OCI-LY7 (cell line): ENCODE measurements around the gene ANO4. TPM values are rescaled to one million over a fixed set of nuclear protein-coding genes. Genes with fewer than 3 reads are reported as not detected.

Experiments
- BruUV-seq: library from RNA; stranded (reverse); fragments of 400-500 nt; replicated peaks from 2 replicates; lab custom pipeline; 2021; lab: Mats Ljungman, UMichigan
- CTCF ChIA-PET: fragments of 300-600 bp; sonication (Branson Sonifier 250); formaldehyde crosslinking; loops from one replicate; lab custom pipeline; 2022; ENCODE audit warnings: antibody characterized with exemption; ENCODE audit not compliant: unreplicated experiment; lab: Charles Lee
- POLR2A ChIA-PET: fragments of 300-600 bp; sonication (Branson Sonifier 250); formaldehyde crosslinking; loops from one replicate; lab custom pipeline; 2022; ENCODE audit warnings: antibody characterized with exemption; lab: Charles Lee
- DNase-seq: peaks from one replicate; pipeline ENCODE4 v3.0.0-alpha.2; 2015; ENCODE audit warnings: low spot score
- H2AFZ ChIP-seq: fragments of 200-600 bp; sonication (generic), shearing (Covaris generic); 2 replicates; pipeline ENCODE4 v1.6.1; 2014; ENCODE audit warnings: mild to moderate bottlenecking, antibody characterized with exemption, low read length, moderate library complexity
- H3K27ac ChIP-seq: fragments of 200-600 bp; sonication (generic); 2 replicates; pipeline ENCODE4 v1.5.1; 2014; ENCODE audit warnings: mixed run types, low read depth, mild to moderate bottlenecking, moderate library complexity, low read length, inconsistent platforms; ENCODE audit not compliant: poor library complexity, severe bottlenecking
- H3K36me3 ChIP-seq: fragments of 200-600 bp; sonication (generic); 2 replicates; pipeline ENCODE4 v1.6.1; 2014; ENCODE audit warnings: mild to moderate bottlenecking, antibody characterized with exemption, low read length, moderate library complexity, mixed read lengths; ENCODE audit not compliant: insufficient read depth
- H3K4me1 ChIP-seq: fragments of 200-600 bp; sonication (generic); 2 replicates; pipeline ENCODE4 v1.5.1; 2014; ENCODE audit warnings: mild to moderate bottlenecking, low read length; ENCODE audit not compliant: insufficient read depth, poor library complexity, severe bottlenecking
- H3K4me2 ChIP-seq: fragments of 200-600 bp; sonication (generic); 2 replicates; pipeline ENCODE4 v1.6.1; 2014; ENCODE audit warnings: mild to moderate bottlenecking, low read length
- H3K4me3 ChIP-seq: fragments of 200-600 bp; sonication (generic); 2 replicates; pipeline ENCODE4 v1.5.1; 2014; ENCODE audit warnings: mild to moderate bottlenecking, low read depth, low read length; ENCODE audit not compliant: poor library complexity, severe bottlenecking
- H3K79me2 ChIP-seq: fragments of 200-600 bp; sonication (generic); 2 replicates; pipeline ENCODE4 v1.6.1; 2016; ENCODE audit warnings: low read depth, mild to moderate bottlenecking, low read length, moderate library complexity, mixed read lengths; ENCODE audit not compliant: insufficient read depth
- H3K9me2 ChIP-seq: fragments of 200-600 bp; sonication (generic); 2 replicates; pipeline ENCODE4 v1.6.1; 2016; ENCODE audit warnings: mild to moderate bottlenecking, low read length, mixed read lengths; ENCODE audit not compliant: insufficient read depth
- H3K9me3 ChIP-seq: fragments of 200-600 bp; sonication (generic); 2 replicates; pipeline ENCODE4 v1.6.1; 2014; ENCODE audit warnings: mild to moderate bottlenecking, mixed run types, low read length, mixed read lengths
- H4K20me1 ChIP-seq: fragments of 200-600 bp; sonication (generic); 2 replicates; pipeline ENCODE4 v1.6.1; 2014; ENCODE audit warnings: mild to moderate bottlenecking, antibody characterized with exemption, low read length, moderate library complexity, mixed read lengths; ENCODE audit not compliant: insufficient read depth
- EZH2phosphoT487 ChIP-seq: fragments of 200-600 bp; sonication (generic); IDR thresholded peaks from 2 replicates; pipeline ENCODE4 v1.6.1; 2018; ENCODE audit warnings: low read depth, borderline replicate concordance, mild to moderate bottlenecking, mixed run types, antibody characterized with exemption, low read length, moderate library complexity, mixed read lengths
- intact Hi-C: fragments of 100-400 bp; cut with micrococcal nuclease; formaldehyde crosslinking; loops from one replicate; pipeline ENCODE4 v1.10.0; 2022; ENCODE audit not compliant: unreplicated experiment
- total RNA-seq, 2 experiments: library from RNA; depleted of rRNA in 1 of 2; stranded (reverse); fragments of >200 nt in 1 of 2; shearing (Covaris generic) in 1 of 2; gene quantifications; 2 replicates each; pipeline ENCODE4 v1.2.3, GENCODE V29; 2014 to 2022
- TF ChIP-seq, protein P1 (sequence below): fragments of 200-600 bp; sonication (generic); conservative IDR thresholded peaks from 2 replicates; pipeline ENCODE4 v1.5.1; 2014; ENCODE audit warnings: mild to moderate bottlenecking, antibody characterized with exemption, low read length, moderate library complexity, mixed read lengths

ANO4 gene
- total RNA-seq, 2 experiments from 2014 or later = not detected

GRCh38 chr12:101077791-101078528 lies 283.4 kb downstream of the ANO4 start:
- intact Hi-C loops = no loop called here
- Histone ChIP-seq H3K4me1 (no peaks in the 10 kb centered on the region), H3K9me2 (no peaks in the 10 kb centered on the region), H3K27ac (no peak overlapping the region), H3K4me3 (no peak overlapping the region), H4K20me1 (no peaks in the 10 kb centered on the region), H3K36me3 (no peaks in the 10 kb centered on the region), H3K9me3 (no peaks in the 10 kb centered on the region), H3K79me2 (no peaks in the 10 kb centered on the region), H3K4me2 (no peak overlapping the region), H2AFZ (no peak overlapping the region)
- DNase-seq = no peak
- TF ChIP-seq EZH2phosphoT487 = no peak
- TF ChIP-seq, protein P1, sequence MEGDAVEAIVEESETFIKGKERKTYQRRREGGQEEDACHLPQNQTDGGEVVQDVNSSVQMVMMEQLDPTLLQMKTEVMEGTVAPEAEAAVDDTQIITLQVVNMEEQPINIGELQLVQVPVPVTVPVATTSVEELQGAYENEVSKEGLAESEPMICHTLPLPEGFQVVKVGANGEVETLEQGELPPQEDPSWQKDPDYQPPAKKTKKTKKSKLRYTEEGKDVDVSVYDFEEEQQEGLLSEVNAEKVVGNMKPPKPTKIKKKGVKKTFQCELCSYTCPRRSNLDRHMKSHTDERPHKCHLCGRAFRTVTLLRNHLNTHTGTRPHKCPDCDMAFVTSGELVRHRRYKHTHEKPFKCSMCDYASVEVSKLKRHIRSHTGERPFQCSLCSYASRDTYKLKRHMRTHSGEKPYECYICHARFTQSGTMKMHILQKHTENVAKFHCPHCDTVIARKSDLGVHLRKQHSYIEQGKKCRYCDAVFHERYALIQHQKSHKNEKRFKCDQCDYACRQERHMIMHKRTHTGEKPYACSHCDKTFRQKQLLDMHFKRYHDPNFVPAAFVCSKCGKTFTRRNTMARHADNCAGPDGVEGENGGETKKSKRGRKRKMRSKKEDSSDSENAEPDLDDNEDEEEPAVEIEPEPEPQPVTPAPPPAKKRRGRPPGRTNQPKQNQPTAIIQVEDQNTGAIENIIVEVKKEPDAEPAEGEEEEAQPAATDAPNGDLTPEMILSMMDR = no peak
- ChIA-PET CTCF (no interaction called here), POLR2A (interaction anchor here (0.6 kb wide), 1 partner anchor 1333 kb away, joined by 3 read pairs; no protein-coding TSS in a partner anchor)
- BruUV-seq = no TSS peak

DNA sequence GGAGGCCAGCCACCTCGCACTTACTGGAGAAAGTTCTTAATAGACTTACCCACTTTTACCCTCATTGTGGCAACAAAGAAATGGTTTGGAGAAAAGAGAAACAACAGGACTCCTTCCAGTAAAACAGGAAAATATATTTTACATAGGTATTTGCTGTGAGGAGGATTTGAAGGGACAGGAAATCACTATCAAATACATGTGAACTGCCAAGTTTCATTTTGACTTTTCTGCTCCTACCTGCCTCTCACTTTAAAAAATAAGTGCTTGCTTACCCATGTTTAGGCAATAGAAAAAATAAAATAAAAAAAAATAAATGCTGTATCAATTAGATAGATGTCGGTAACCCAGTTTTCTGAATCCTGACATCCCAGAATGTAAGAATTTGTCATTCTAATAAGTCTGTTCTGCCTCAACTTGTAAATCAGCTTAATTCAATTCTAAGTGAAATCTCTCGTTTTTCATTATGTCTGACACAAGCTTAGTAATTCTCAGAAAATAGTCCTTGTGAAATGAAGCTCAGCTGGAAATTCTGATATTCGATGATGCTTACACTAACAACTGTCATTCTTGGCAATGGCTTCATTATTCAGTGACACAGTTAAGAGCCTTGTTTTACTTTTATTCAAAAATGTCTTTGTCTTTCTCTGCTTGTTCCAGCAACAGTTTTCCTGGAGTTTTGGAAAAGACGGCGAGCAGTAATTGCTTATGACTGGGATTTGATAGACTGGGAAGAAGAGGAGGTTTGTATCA lies 284.1 kb downstream of the ANO4 start:
- H3K27ac ChIP-seq = no peak overlapping the region
- no peaks in the 10 kb centered on the region for H3K9me3 ChIP-seq
- H3K9me2 ChIP-seq = no peaks in the 10 kb centered on the region
- DNase-seq = no peak
- H3K4me2 ChIP-seq = no peak overlapping the region
- no peaks in the 10 kb centered on the region for H3K4me1 ChIP-seq
- BruUV-seq = no TSS peak
- no peaks in the 10 kb centered on the region for H3K79me2 ChIP-seq
- CTCF ChIA-PET = no interaction called here
- H2AFZ ChIP-seq = no peak overlapping the region
- no peak overlapping the region for H3K4me3 ChIP-seq
- no peaks in the 10 kb centered on the region for H3K36me3 ChIP-seq
- intact Hi-C loops = no loop called here
- POLR2A ChIA-PET = interaction anchor here (0.7 kb wide), 1 partner anchor 250 kb away, joined by 3 read pairs; no protein-coding TSS in a partner anchor
- TF ChIP-seq EZH2phosphoT487 = no peak
- TF ChIP-seq, protein P1 = no peak
- no peaks in the 10 kb centered on the region for H4K20me1 ChIP-seq

DNA sequence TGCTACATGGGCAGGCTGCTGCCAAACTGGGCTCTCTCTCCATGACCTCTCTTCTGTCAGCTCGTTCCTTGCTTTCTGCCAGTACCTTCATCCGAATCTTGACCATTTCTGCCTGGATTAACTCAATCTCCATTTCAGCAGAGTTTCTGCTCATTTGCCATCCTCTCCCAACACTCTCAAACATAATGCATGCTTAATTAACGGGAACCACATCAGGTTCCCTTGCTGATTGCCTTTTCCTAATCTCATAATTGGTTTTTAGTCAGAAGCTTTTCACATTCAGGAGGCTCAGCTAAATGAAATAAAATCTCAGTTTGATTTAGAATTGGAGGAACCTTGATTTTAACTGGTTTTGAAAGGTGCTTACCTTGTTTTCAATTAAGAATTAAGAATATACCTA lies 288.1 kb downstream of the ANO4 start:
- TF ChIP-seq, protein P1 = no peak
- TF ChIP-seq EZH2phosphoT487 = no peak
- BruUV-seq = no TSS peak
- CTCF ChIA-PET = no interaction called here

More for the DNA sequence above, 288.1 kb downstream of the ANO4 start:
- no peak overlapping the region for H3K4me3 ChIP-seq
- no peak overlapping the region for H2AFZ ChIP-seq
- POLR2A ChIA-PET = interaction anchor here (0.6 to 0.9 kb wide), 2 partner anchors 11 to 161 kb away, joined by 3 read pairs; no protein-coding TSS in a partner anchor
- H3K36me3 ChIP-seq = no peaks in the 10 kb centered on the region
- no peaks in the 10 kb centered on the region for H4K20me1 ChIP-seq
- H3K79me2 ChIP-seq = no peaks in the 10 kb centered on the region
- no peak overlapping the region for H3K27ac ChIP-seq
- no peaks in the 10 kb centered on the region for H3K9me2 ChIP-seq
- DNase-seq = no peak
- H3K9me3 ChIP-seq = no peaks in the 10 kb centered on the region
- intact Hi-C loops = no loop called here
- H3K4me2 ChIP-seq = no peak overlapping the region
- H3K4me1 ChIP-seq = no peaks in the 10 kb centered on the region
